GM03348 (cell line): ENCODE data around the gene BIK.
"Not testable (repeated sequence)": the region's sequence is repeated elsewhere in the genome, so short reads cannot be mapped to it uniquely, and the experiment has no call there.

Experiments used
- DNase-seq: peaks from one replicate; pipeline ENCODE4 v3.0.0; 2012; ENCODE audit warnings: low spot score

The BIK gene

GRCh38 chr22:43104950-43105349 is 5.6 kb upstream of the BIK start:
- DNase-seq, result not testable (repeated sequence)

- DNase-seq, result no peak
Measured at GRCh38 chr22:43106302-43106701, 4.2 kb upstream of the BIK start.

- DNase-seq, result no peak
Measured at GRCh38 chr22:43109511-43109910, 1.0 kb upstream of the BIK start.

GRCh38 chr22:43109921-43110443 is 568 bp upstream of the BIK start:
- DNase-seq, result no peak

- DNase-seq, result no peak
Measured at GRCh38 chr22:43110927-43111623, 525 bp downstream of the BIK start.

GRCh38 chr22:43113526-43114251 is 3.1 kb downstream of the BIK start:
- DNase-seq, result no peak

- no peak for DNase-seq
Measured at GRCh38 chr22:43114958-43115357, 4.4 kb downstream of the BIK start.

GRCh38 chr22:43116932-43117331 is 6.4 kb downstream of the BIK start:
- no peak for DNase-seq

- no peak for DNase-seq
Measured at GRCh38 chr22:43118024-43118849, 7.7 kb downstream of the BIK start.

GRCh38 chr22:43118953-43119458 is 8.5 kb downstream of the BIK start:
- no peak for DNase-seq

GRCh38 chr22:43126501-43127165 is 16.1 kb downstream of the BIK start:
- DNase-seq, result peak; percentile 92

GRCh38 chr22:43127166-43127908 is 16.8 kb downstream of the BIK start:
- no peak for DNase-seq

- DNase-seq, result no peak
Measured at GRCh38 chr22:43128116-43128515, 17.6 kb downstream of the BIK start.

- DNase-seq, result no peak
Measured at GRCh38 chr22:43128928-43129424, 18.4 kb downstream of the BIK start.

GRCh38 chr22:43129426-43130425 is 19.2 kb downstream of the BIK start:
- no peak for DNase-seq

- DNase-seq, result no peak
Measured at GRCh38 chr22:43131773-43132501, 21.4 kb downstream of the BIK start.

- DNase-seq, result no peak
Measured at GRCh38 chr22:43133401-43133800, 22.9 kb downstream of the BIK start.

GRCh38 chr22:43134553-43134952 is 24.0 kb downstream of the BIK start:
- DNase-seq, result no peak

- DNase-seq, result no peak
Measured at GRCh38 chr22:43135565-43135964, 25.0 kb downstream of the BIK start.
